DOHH2 (cell line): ENCODE data around the gene HERC6.

ENCODE experiments used
- H3F3A ChIP-seq: fragments of 200-600 bp; sonication (generic), shearing (Covaris generic); 2 replicates; pipeline ENCODE4 v1.6.0; 2016; ENCODE audit warnings: antibody characterized with exemption, mild to moderate bottlenecking; ENCODE audit not compliant: control insufficient read depth, insufficient read depth
- H3K27ac ChIP-seq: fragments of 200-600 bp; sonication (generic); 2 replicates; pipeline ENCODE4 v1.5.1; 2014; ENCODE audit warnings: low read depth, mild to moderate bottlenecking, low read length, moderate library complexity
- H3K27me3 ChIP-seq: fragments of 200-600 bp; sonication (generic); 2 replicates; pipeline ENCODE4 v1.6.1; 2014; ENCODE audit warnings: mild to moderate bottlenecking, low read length, mixed read lengths; ENCODE audit not compliant: control insufficient read depth
- H3K36me3 ChIP-seq: fragments of 200-600 bp; sonication (generic); 2 replicates; pipeline ENCODE4 v1.6.1; 2014; ENCODE audit warnings: mild to moderate bottlenecking, low read length, moderate library complexity, mixed read lengths; ENCODE audit not compliant: control insufficient read depth
- H3K4me1 ChIP-seq: fragments of 200-600 bp; sonication (generic); 2 replicates; pipeline ENCODE4 v1.6.1; 2014; ENCODE audit warnings: mild to moderate bottlenecking, low read length, mixed read lengths; ENCODE audit not compliant: control insufficient read depth
- H3K4me2 ChIP-seq: fragments of 200-600 bp; sonication (generic); 2 replicates; pipeline ENCODE4 v1.6.0; 2014; ENCODE audit warnings: mild to moderate bottlenecking, low read length, moderate library complexity
- H3K4me3 ChIP-seq: fragments of 200-600 bp; sonication (generic); 2 replicates; pipeline ENCODE4 v1.5.1; 2014; ENCODE audit warnings: mild to moderate bottlenecking, low read length, mixed read lengths
- H3K79me2 ChIP-seq: fragments of 200-600 bp; sonication (generic); 2 replicates; pipeline ENCODE4 v1.6.1; 2014; ENCODE audit warnings: mild to moderate bottlenecking, low read length, mixed read lengths; ENCODE audit not compliant: control insufficient read depth
- H3K9me2 ChIP-seq: fragments of 200-600 bp; sonication (generic); replicated peaks from 2 replicates; pipeline ENCODE4 v1.6.1; 2014; ENCODE audit warnings: mild to moderate bottlenecking, low read length, mixed read lengths; ENCODE audit not compliant: control insufficient read depth
- H3K9me3 ChIP-seq: fragments of 200-600 bp; sonication (generic); 2 replicates; pipeline ENCODE4 v1.6.1; 2014; ENCODE audit warnings: antibody characterized with exemption, low read length, mixed read lengths; ENCODE audit not compliant: control insufficient read depth, insufficient read depth
- H4K20me1 ChIP-seq: fragments of 200-600 bp; sonication (generic); 2 replicates; pipeline ENCODE4 v1.6.0; 2014; ENCODE audit warnings: low read depth, mild to moderate bottlenecking, antibody characterized with exemption, low read length, moderate library complexity; ENCODE audit not compliant: control insufficient read depth, insufficient read depth
- EZH2phosphoT487 ChIP-seq: fragments of 200-600 bp; sonication (generic); IDR thresholded peaks from 2 replicates; pipeline ENCODE4 v1.6.1; 2017; ENCODE audit warnings: borderline replicate concordance, mild to moderate bottlenecking, antibody characterized with exemption, low read length, moderate library complexity, mixed read lengths
- TF ChIP-seq, protein P1 (sequence below): fragments of 200-600 bp; sonication (generic); IDR thresholded peaks from one replicate; pipeline ENCODE4 v1.5.1; 2014; ENCODE audit warnings: antibody characterized with exemption, mild to moderate bottlenecking, low read depth, low read length; ENCODE audit not compliant: poor library complexity, severe bottlenecking

Gene HERC6

GRCh38 chr4:88413801-88414200, 35.1 kb downstream of the HERC6 start:
- H3K27ac ChIP-seq = no peak overlapping the region
- H3K9me3 ChIP-seq = no peaks in the 10 kb centered on the region
- no peaks in the 10 kb centered on the region for H3K36me3 ChIP-seq
- H3K4me2 ChIP-seq = no peak overlapping the region
- no peak overlapping the region for H3K4me3 ChIP-seq
- H3K9me2 ChIP-seq = no peaks in the 10 kb centered on the region
- H4K20me1 ChIP-seq = no peaks in the 10 kb centered on the region
- TF ChIP-seq, protein P1, sequence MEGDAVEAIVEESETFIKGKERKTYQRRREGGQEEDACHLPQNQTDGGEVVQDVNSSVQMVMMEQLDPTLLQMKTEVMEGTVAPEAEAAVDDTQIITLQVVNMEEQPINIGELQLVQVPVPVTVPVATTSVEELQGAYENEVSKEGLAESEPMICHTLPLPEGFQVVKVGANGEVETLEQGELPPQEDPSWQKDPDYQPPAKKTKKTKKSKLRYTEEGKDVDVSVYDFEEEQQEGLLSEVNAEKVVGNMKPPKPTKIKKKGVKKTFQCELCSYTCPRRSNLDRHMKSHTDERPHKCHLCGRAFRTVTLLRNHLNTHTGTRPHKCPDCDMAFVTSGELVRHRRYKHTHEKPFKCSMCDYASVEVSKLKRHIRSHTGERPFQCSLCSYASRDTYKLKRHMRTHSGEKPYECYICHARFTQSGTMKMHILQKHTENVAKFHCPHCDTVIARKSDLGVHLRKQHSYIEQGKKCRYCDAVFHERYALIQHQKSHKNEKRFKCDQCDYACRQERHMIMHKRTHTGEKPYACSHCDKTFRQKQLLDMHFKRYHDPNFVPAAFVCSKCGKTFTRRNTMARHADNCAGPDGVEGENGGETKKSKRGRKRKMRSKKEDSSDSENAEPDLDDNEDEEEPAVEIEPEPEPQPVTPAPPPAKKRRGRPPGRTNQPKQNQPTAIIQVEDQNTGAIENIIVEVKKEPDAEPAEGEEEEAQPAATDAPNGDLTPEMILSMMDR = no peak
- TF ChIP-seq EZH2phosphoT487 = no peak
- H3K4me1 ChIP-seq = no peaks in the 10 kb centered on the region
- H3K79me2 ChIP-seq = no peaks in the 10 kb centered on the region
- no peaks in the 10 kb centered on the region; the same call in 1 of the 2 replicates for H3K27me3 ChIP-seq
- H3F3A ChIP-seq = no peaks in the 10 kb centered on the region

GRCh38 chr4:88414755-88415154, 36.1 kb downstream of the HERC6 start:
- Histone ChIP-seq H3K36me3 (no peaks in the 10 kb centered on the region), H3K4me1 (no peaks in the 10 kb centered on the region), H3F3A (no peaks in the 10 kb centered on the region), H3K9me3 (no peaks in the 10 kb centered on the region), H4K20me1 (no peaks in the 10 kb centered on the region), H3K9me2 (no peaks in the 10 kb centered on the region), H3K27ac (no peak overlapping the region), H3K4me3 (no peak overlapping the region), H3K79me2 (no peaks in the 10 kb centered on the region), H3K27me3 (peaks cover 3% of the 10 kb centered on the region; the same call in 1 of the 2 replicates), H3K4me2 (no peak overlapping the region)
- TF ChIP-seq, protein P1 = no peak
- no peak for TF ChIP-seq EZH2phosphoT487

GRCh38 chr4:88415982-88416381, 37.3 kb downstream of the HERC6 start:
- H3K27ac ChIP-seq = no peak overlapping the region
- H3K9me2 ChIP-seq = no peaks in the 10 kb centered on the region
- TF ChIP-seq, protein P1 = no peak
- TF ChIP-seq EZH2phosphoT487 = no peak
- H3K27me3 ChIP-seq = peaks cover 3% of the 10 kb centered on the region; the same call in 1 of the 2 replicates
- no peaks in the 10 kb centered on the region for H3K36me3 ChIP-seq
- no peaks in the 10 kb centered on the region for H3F3A ChIP-seq
- H3K4me2 ChIP-seq = no peak overlapping the region
- H3K4me3 ChIP-seq = no peak overlapping the region
- no peaks in the 10 kb centered on the region for H3K9me3 ChIP-seq
- no peaks in the 10 kb centered on the region for H3K79me2 ChIP-seq
- no peaks in the 10 kb centered on the region for H3K4me1 ChIP-seq
- no peaks in the 10 kb centered on the region for H4K20me1 ChIP-seq

DNA sequence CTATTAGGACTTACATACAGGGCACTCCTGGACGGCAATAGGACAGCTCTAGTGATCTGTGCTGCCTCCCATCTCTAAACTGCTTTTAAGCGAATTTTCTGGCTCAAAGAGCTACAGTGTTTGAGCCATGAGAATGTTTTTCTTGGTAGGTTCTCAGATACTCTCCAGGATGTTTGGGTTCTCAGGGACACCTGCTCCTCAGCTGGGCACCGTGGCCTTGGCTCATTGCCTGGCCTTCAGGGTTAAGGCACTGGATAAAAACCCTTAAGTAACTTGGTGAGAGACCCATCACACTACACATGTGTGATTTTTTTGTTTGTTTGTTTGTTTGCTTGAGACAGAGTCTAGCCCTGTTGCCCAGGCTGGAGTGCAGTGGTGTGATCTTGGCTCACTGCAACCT, 39.8 kb downstream of the HERC6 start:
- no peaks in the 10 kb centered on the region for H3K4me1 ChIP-seq
- no peaks in the 10 kb centered on the region for H3K36me3 ChIP-seq
- no peak for TF ChIP-seq EZH2phosphoT487
- TF ChIP-seq, protein P1 = no peak

More for the DNA sequence above, 39.8 kb downstream of the HERC6 start:
- Histone ChIP-seq H3K9me3 (no peaks in the 10 kb centered on the region), H4K20me1 (no peaks in the 10 kb centered on the region), H3K9me2 (no peaks in the 10 kb centered on the region), H3K4me2 (no peak overlapping the region), H3K27ac (no peak overlapping the region), H3F3A (no peaks in the 10 kb centered on the region), H3K27me3 (0 out of 2 replicates have a peak, but pooled peaks cover 3% of the 10 kb centered on the region), H3K79me2 (no peaks in the 10 kb centered on the region), H3K4me3 (no peak overlapping the region)
